ENCODE results near the gene VWA3B.

Gene VWA3B

DNA sequence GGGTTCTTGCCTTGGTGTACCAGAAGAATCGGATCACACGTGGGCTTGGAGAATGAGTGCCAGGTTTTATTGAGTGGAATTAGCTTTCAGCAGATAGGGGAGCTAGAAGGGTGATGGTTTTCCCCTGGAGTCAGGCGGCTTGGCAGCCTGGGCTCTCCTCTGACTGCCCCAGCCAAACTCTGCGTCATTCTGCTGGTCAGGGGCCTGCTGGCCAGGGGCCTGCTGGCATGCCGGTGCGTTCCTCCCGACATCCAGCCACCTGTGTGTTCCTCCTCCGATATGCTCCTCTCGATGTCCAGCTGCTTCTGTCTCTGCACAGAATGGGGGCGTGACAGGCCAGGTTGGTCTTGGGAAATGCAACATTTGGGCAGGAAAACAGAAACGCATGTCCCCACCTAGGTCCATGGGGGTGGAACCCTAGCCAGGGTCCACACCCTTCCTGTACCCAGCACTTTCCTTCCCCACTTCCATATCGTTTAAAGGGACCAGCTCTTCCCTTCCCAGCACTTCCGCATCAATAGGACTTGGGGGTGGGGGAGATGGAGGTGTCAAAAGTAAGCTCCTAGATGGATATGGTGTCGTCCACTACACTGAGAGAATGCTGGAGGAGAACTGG is 85.3 kb downstream of the VWA3B start:
- DNase-seq (ENCODE audit: low spot score): no peak

DNA sequence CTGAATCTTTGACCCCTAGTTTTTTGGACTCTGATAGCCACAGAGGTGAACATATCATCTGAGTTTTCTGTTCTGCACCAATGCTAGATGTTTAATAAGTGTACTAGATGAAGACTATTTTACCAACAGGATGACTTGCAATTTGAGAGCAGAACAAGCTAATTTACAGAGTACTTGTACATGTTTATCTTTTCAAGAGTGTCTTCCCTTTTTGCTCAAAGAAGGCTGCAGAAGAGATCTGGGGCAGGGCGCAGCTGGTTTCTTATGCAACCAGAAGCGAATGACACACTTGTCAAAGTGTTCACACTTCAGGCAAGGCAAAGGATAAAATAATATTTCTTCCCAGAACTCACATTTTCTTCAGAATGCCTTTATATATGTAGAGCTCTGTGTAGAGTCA is 86.0 kb downstream of the VWA3B start:
- no peak for DNase-seq (ENCODE audit: low spot score)

DNA sequence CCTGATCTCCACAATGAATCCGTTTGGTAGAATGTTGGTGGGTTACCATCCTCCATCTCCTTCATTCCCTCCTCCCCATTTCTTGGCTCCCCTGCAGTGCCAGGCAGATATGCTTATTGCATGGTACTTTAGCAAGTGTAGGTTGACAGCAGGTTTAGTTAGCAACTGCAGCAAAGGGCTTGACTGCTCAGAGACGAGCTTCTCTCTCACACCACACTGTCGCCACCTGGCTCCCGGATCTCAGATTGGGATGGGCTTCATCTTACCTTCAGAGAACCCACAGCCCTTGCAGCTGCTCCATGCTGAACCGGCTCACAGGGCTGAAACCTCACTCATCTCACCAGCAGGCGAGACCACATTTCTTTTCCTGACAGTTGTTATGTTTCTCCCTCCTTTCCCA is 88.8 kb downstream of the VWA3B start:
- DNase-seq (ENCODE audit: low spot score): no peak

DNA sequence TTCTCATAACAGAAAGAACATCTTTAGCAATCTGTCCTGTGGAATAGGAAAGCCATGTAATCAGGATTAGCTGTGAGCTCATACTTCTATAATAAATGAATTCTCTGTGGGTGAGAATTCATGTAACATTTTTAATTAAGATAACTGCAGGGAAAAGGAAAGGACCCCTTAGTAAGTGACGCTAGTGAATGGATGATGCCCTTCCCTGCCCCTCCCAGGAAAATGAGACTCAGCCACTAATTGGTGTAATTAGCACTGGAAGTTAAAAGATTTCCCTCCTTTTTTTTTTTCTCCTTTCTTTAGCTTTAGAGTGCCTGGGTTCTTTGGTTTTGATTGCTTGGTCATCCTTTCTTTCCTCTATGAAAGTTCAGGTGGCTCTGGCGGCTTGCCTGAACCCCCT is 90.3 kb downstream of the VWA3B start:
- DNase-seq (ENCODE audit: low spot score): no peak

DNA sequence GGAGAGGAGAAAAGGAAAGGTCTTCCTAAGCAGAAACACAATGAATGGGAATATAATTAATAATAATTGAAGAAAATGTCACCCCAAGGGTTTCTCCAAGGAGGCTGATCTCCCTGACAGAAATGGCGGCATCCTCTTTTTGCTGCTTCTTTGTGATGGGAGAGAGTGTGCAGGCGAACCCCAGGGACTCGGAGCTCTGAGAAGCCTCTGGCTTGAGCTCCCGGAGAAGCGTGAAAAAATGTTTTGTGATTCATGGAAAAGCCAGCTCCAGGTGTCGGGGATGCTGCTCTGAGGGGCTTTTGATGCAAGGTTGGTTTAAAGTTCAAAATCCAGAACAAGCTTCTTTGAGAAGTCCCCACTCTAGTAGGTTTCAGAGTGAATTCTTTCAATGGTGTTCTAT is 91.0 kb downstream of the VWA3B start:
- no peak for DNase-seq (ENCODE audit: low spot score)

DNA sequence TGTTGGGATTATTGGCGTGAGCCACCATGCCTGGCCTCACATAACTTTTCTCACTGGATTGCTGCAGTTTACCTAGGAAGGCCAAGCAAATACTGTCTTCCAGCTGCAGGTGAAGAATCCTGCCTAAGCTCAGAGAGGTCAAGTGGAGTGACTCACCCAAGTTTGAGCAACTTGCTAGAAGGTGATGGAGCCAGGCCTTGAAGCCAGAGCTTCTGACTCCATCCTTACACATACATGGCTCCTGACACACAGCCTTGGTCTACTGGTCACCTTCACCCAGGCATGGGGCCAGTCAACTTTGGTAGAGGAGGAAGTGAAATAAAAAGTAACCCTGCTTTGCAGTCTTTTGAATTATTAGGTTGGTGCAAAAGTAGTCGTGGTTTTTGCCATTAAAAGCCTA is 93.5 kb downstream of the VWA3B start:
- no peak for DNase-seq (ENCODE audit: low spot score)

DNA sequence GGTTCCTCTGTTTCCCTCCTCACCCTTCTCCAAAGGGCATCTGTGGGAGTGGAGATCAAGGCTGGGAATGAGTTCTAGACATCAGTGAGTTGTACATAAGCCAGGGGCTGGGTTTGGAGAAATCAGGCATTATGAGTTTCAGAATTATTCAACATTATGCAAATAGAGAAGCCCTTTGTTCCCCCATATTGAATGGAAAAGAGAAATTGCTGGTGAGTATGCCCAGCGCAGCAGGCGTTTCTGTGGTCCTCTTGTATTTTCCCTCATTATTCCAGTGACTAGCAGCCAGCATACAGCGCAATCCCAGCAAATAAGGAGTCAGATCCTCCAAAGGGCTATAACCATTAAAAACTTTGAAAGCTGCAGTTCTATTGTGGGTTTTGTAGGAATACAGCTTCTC is 94.4 kb downstream of the VWA3B start:
- DNase-seq (ENCODE audit: low spot score): no peak

DNA sequence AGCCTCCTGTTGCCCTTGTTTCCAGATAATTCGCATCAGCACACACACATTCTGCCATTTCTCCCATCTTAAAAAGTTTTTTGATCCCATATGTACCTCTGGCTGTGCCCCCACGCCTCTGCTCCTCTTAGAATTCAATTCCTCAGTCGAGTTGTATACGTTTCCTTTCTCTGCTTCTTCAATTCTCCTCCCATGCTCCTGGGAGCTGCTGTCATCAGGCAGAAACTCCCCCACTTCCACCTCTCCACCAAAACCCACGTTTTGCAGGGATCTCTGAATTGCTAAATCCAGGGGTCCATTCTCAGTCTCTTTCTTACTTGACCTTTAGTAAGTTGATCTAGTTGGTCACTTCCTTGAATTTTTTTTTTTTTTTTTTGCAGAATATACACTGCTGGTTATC is 98.8 kb downstream of the VWA3B start:
- DNase-seq (ENCODE audit: low spot score): no peak

DNA sequence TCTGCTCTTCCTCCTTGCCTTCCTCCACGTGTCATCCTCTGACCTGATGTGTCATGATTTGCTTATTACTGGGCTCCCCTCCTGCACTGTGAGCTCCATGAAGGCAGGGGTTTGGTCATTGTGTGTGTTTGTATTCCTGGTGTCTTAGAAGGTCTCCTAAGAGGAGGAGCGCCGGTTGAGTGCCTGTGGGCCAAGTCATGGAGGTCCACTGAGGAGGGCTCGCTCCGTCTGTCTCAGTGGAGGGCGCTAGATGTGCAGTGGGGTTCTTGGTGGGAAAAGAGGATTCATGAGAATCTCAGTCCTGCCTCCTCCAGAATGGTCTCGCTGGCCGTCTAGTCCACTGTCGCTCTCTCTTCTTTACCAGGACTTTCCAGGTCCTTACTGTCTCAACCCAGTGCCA is 100.2 kb downstream of the VWA3B start:
- no peak for DNase-seq (ENCODE audit: low spot score)

DNA sequence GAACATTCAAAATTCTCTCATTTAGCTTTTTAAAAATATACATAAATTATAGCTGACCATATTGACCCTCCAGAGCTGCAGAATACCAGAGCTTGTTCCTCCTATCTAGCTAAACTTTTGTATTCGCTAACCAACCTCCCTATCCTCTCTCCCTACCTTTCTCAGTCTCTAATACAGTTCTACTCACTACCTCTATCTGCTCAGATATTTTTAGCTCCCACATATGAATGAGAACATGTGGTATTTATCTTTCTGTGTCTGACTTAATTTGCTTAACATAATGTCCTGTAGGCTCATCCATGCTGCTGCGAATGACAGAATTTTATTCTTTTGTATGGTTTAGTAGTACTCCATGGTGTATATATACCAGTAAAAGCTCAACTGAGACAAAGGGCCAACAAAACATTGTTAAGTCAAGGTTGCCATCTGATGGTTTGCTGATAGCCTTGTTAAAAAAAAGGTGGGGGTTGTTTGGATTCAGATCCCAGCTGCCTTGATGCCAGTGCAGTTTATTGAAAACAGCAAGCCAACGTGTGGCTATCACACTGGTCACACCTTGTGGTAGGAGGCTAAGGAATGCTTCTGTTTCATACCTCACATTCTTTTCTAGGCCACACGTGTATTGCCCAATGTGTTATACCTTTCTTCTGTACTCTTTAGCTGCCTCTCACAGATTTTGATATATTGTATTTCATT is 101.5 kb downstream of the VWA3B start:
- no peak for DNase-seq (ENCODE audit: low spot score)

DNA sequence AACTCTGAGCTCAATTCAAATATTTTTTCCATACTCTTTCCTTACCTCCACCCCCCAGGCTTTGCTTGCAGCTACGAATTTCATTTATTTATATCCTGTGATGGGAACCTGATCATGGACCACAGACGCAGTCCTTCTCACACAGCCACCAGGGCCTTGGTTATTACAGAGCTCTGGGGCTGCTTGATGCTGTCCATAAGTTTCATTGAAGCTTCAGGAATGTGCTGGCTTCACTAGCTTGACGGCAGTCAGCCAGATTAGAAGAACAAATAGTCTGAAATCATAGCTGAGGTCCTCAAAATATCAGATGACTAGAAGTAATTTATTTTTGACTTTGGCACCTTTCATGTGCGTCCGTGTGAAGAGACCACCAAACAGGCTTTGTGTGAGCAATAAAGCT is 104.9 kb downstream of the VWA3B start:
- no peak for DNase-seq (ENCODE audit: low spot score)

DNA sequence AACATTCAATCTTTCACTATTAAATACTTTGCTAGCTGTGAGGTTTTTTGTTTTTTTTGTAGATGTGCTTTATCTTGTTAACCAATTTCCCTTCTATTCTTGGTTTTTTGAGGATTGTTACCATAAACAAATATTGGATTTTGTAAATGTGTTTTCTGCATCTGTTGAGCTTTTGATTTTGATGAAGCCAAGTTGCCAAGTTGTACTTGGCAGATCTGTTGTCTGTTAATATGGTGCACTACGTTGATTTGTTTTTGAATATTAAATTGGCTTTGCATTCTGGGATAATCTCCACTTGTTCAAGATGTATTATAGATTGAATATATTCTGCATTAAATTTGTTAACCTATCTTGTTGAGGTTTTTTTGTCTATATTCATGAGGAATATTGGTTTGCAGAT is 114.6 kb downstream of the VWA3B start:
- DNase-seq (ENCODE audit: low spot score): no peak

DNA sequence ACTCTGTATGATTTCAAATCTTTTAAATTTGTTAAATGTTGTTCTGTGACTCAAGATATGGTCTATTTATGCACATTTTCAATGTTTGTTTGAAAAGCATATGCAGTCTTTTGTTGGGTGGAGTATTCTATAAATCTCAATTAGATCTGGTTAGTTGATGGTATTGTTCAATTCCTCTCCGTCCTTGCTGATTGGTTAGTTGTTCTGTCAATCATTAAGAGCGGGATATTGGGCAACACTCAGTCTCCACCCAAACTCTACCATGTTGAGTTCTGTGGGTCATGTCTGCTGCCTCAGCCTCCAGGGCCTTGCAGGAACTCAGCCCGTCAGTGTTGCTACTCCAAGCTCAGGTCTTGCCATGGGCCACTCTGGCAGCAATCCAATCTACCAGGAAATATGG is 118.9 kb downstream of the VWA3B start:
- no peak for DNase-seq (ENCODE audit: low spot score)

DNA sequence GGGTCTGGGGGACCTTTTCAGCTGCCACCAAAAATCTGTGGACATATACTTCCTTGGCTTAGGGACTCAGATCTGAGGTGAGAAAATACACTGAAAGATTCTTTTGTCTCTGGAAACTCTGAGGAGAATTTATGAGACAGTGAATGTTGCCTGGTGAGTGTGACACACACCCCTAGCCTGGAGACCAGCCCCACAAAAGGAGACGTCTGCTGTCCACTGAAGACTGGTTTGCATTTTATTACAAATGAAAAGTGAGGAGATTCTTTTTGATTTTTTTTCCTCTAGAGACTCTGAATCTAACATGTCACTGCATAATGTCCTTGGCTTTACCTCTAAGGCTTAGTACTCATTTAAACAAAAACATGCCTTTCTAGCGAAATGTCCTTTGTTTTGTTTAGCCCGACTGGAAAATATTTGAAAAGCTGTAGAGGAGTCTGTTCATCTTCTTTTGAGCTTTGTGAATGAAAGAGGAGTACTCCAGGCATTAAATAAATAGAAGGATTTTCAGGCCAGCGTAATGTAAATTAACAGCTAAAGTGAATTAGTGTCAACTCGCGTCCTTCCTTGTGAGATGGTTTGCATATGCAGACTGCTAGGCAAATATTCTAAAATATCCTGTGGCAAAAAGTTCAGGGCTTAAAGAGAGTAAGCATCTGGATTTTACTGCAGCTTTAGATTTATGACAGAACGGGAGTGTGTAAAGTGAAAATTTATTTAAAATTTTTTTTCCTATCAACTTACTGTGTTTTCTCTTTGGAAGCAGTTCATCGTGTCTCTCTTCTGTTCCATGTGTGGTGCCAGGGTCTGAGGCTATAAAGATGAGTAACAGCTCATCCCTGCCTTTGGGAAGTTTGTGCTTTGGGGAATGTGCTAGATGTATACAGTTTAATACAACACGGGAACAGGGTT is 125.4 kb downstream of the VWA3B start:
- no peak for DNase-seq (ENCODE audit: low spot score)

DNA sequence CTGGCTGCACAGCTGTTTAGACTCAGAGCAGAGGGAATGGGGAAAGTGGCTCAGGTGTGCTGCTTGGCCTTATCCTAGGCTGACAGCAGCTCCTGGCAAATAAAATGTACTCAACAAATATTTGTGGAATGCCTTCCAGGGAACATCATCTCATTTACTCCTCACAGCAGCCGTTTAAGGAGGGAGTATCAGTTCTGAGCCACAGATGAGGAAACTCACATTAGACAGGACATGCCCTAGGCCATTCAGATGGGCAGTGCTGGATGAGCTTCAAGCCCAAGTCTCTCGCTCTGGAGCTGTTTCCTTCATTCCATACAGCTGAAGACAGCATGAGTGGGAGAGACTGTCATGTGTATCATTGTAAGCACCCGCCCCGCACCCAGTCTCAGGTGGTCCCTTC is 129.6 kb downstream of the VWA3B start:
- DNase-seq (ENCODE audit: low spot score): no peak

DNA sequence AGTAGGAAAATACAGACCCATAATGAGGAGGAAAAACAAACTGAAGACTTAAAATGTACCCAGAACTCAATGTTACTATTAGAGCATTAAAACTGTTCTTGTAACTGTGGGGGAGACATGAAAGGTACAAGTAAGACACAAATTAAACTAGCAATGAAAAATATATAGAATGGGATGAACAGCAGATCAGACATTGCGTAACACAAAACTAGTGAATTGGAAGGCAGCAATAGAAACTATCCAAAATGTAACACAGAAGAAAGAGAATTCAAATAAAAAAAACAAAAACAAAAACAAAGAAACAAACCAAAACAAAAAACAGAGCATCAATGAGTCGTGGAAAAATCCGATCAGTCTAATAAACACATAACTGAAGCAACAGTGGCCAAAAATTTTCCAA is 132.2 kb downstream of the VWA3B start:
- DNase-seq (ENCODE audit: low spot score): no peak

DNA sequence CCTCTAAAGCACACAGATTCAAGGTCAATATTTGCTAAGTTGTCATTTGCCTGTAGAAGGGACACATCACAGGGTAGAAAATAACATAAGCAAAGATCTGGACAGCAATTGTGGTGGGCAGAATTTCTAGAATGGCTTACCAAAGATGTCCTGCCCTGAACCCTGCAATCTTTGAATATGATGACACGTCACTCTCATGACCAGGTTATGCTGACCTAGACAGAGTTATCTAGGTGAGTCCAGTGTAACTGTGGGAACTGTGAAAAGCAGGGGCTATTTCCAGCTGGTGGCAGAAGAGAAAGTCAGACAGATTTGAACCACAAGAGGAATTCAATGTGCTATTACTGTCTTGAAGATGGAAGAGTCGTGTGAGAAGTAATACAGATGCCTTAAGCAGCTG is 147.0 kb downstream of the VWA3B start:
- no peak for DNase-seq (ENCODE audit: low spot score)

DNA sequence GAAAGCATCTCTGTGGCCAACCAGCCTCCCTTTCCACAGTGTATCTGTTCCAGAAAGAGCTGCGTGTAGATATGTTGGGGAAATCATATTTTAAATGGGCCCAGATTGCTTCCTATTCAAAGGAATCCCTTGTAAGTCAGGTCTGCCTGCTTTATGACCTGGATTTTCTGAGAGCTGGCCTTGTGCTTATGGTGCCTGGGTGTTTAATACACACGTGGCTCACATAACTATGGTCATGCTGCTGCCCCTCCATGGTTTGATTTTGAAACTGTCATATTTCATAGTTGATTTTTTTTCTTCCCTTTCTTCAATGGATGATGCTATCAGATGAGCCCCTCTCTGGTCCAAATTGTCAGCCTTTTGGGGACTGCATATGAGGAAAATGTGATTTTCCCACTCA is 147.8 kb downstream of the VWA3B start:
- no peak for DNase-seq (ENCODE audit: low spot score)

DNA sequence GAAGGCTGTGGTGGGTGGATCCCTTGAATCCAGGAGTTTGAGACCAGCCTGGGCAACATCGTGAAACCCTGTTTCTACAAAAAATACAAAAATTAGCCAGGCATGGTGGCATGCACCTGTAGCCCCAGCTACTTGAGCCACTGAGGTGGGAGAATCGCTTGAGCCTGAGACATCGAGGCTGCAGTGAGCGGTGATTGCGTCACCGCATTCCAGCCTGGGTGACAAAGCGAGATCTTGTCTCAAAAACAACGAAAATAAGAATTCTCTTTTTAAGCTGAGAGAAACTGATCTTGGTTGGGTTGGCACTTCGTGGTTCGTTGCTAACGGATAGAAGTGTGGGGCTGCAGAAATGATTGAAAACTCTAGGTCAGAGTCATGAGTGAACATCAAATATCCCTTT is 150.0 kb downstream of the VWA3B start:
- DNase-seq (ENCODE audit: low spot score): no peak

DNA sequence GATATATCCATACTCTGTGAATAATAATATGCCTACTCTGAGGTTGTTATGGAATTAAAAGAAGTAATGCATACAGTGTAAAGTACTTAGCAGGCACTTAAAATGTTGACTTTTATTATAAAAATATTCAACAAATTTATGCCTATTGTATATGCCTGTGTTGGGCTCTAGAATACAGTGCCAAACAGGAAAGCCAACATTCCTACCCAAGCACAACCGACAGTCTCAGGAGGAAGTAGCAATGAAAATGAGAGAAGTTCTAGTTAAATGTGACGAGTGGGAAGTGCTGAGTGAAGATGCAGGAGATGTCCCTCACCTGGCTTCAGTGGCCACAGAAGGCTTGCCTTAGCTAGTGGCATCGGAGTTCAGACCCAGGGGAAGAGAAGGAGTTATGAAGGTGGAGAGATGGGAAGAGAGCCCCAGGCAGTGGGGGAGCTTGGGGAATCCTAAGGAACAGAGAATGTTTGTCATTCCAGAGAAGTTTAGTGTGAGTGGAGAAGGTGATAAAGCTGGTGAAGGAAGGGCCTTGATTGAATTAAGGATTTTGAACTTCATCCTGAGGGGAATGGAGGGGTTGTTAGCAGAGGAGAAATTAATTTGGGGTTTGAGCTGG is 153.9 kb downstream of the VWA3B start:
- DNase-seq (ENCODE audit: low spot score): no peak

DNA sequence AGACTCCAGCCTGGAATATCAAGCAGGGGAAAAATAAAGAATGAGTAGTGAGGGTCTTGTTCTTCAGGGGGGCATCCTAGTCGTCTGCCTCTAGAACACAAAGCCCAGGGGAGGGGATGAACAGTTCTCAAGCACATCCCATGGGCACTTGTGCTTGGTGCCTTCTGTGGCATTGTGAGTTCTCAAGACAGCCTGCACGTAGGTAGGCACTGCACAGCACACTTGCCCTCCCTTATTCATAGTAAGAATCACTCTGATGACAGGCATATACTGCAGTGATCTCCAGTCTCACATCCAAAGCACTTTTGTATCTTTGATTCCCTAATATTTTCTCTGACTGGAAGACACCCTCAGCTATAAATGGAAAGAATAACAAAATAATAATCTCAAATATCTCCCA is 154.6 kb downstream of the VWA3B start:
- no peak for DNase-seq (ENCODE audit: low spot score)

DNA sequence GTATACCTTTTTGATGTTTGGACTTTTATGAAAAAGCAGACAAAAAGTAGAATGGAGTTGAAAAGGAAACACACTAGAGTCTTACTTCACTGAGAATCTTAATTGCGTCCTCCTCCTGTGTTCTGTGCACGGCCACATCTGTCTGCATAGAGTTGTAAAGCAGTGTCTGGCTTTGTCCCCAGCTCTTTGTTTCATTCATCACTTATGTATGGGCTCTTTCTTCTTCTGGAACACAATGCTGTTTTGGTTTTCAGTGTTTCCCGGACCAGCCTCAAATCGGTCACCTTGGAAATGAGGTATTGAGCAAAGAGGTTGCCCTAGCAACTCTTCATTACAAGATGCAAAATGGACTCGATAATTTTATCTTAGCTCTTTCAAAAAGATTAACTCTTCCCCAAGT is 155.0 kb downstream of the VWA3B start:
- DNase-seq (ENCODE audit: low spot score): no peak

DNA sequence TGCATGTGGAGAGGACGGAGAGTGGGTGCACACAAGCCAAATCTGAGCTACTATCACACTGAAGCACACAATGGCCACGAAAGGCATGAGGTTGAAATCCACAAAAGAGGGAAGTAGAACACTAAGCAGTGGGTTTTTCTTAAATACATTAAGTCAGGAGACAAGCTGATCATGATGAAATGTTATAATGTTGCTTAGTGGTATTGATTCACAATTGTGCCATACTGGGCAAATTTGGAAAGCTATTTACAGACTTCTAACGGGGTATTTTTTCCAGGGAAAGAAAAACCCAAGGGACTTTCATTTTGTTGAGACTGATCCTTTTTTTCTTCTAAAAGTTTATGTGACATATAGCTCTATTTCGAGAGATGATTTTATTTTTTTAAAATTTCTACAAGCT is 158.5 kb downstream of the VWA3B start:
- DNase-seq (ENCODE audit: low spot score): no peak
